ENCODE results near the gene IQGAP1. TPM values are rescaled to one million over a fixed set of nuclear protein-coding genes. Genes with fewer than 3 reads are reported as not detected.

Gene IQGAP1
- total RNA-seq, 1 experiment from 2014 or later: 113 TPM

DNA sequence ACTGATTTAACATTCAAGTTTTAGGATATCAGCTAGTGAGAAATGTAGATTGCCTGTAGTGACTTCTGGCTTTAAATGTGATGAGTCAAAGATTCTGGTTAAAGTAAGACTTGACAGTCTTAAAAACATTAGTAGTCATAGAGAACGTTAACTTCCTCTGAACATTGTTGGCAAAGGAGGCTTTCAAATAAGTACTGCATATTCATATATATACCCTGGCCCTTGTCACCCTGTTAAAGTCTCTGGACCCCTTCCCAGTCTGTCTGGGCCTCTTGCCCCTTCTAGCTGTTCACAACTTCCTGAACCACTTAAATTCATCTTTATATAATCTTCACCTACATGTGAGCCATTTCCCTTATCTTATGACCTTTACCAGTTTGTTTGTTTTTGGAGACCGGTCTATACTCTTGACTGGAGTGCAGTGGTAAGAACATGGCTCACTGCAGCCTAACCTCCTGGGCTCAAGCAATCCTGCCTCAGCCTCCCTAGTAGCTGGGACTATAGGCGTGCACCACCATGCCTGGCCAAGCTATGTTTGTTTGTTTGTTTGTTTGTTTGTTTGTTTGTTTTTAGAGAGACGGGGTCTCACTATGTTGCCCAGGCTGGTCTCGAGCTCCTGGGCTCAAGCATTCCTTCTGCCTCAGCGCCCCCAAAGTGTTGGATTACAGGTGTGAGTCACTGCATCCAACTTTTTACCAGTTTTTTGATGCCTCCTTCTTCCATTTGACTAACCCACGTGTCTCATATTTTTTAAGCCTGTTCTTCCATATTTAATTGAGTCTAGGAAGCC is 77.3 kb downstream of the IQGAP1 start (continued):
- TF ChIP-seq RAD21 (IDR thresholded peaks at IDR 0.05; ENCODE audit: low read depth) (no peak), CTCF (IDR thresholded peaks at IDR 0.05 in 2 of 3, conservative IDR thresholded peaks at IDR 0.05 in 1 of 3; ENCODE audit: borderline replicate concordance in 1 of 3, insufficient read depth in 1 of 3, low read depth in 2 of 3, low read length in 2 of 3) (no peak)

GRCh38 chr15:90465930-90466567 is 78.0 kb downstream of the IQGAP1 start:
- intact Hi-C loops (cut with micrococcal nuclease): no loop called here
- CTCF ChIA-PET: interaction anchor here (1.1 kb wide), 1 partner anchor 146 kb away, joined by 3 read pairs; no protein-coding TSS in a partner anchor
- ATAC-seq: no peak

More at GRCh38 chr15:90465930-90466567, 78.0 kb downstream of the IQGAP1 start:
- Histone ChIP-seq H3K9me3 (ENCODE audit: control insufficient read depth in 1 of 2, insufficient read depth in 1 of 2, low read depth in 1 of 2, low read length in 2 of 2) (no peaks in the 10 kb centered on the region), H3K36me3 (ENCODE audit: control insufficient read depth in 1 of 2, insufficient read depth in 2 of 2, low read length in 2 of 2) (peaks cover 0 to 5% of the 10 kb centered on the region in 2 experiments; a peak in 3 of 4 replicates), H3K4me1 (ENCODE audit: control insufficient read depth in 1 of 2, insufficient read depth in 2 of 2, low read length in 2 of 2) (peaks cover 14 to 15% of the 10 kb centered on the region in 2 experiments), H4K20me1 (ENCODE audit: insufficient read depth) (no peaks in the 10 kb centered on the region), H3K79me2 (ENCODE audit: insufficient read depth, low read length) (no peaks in the 10 kb centered on the region), H3K4me2 (ENCODE audit: low read length) (peak overlapping the region; percentile 22), H3K9ac (ENCODE audit: low read length) (no peak overlapping the region), H2AFZ (ENCODE audit: low read depth, low read length, poor library complexity, severe bottlenecking) (no peak overlapping the region), H3K27me3 (ENCODE audit: insufficient read depth, low read length) (no peaks in the 10 kb centered on the region), H3K27ac (ENCODE audit: low read depth, low read length) (no peak overlapping the region), H3K9me2 (ENCODE audit: insufficient read depth) (no peaks in the 10 kb centered on the region), H3K4me3 (replicated peaks in 1 of 2; ENCODE audit: low read depth in 1 of 2, low read length in 2 of 2) (no peak overlapping the region)
- TF ChIP-seq FOSL1 (IDR thresholded peaks at IDR 0.05; ENCODE audit: low read depth) (peak; percentile 25; the same call in 1 of the 2 replicates), SP1 (IDR thresholded peaks at IDR 0.05; ENCODE audit: low read depth) (peak; percentile 10; the same call in 1 of the 2 replicates), JUND (IDR thresholded peaks at IDR 0.05) (no peak; the same call in 1 of the 2 replicates)
- TF ChIP-seq, protein P1, sequence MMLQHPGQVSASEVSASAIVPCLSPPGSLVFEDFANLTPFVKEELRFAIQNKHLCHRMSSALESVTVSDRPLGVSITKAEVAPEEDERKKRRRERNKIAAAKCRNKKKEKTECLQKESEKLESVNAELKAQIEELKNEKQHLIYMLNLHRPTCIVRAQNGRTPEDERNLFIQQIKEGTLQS (IDR thresholded peaks at IDR 0.05): no peak
- BruUV-seq (replicated peaks): no TSS peak
- POLR2A ChIA-PET: interaction anchor here (1.0 kb wide), 1 partner anchor 78 kb away, joined by 3 read pairs; the partner anchor contains the start of gene IQGAP1
- RAD21 ChIA-PET (ENCODE audit: low non-redundant PET in 1 of 2, low total read pairs in 2 of 2, uncharacterized antibody in 2 of 2, unreplicated experiment in 2 of 2): interaction anchor here in 1 of 2 experiments (0.6 kb wide), 1 partner anchor 77 kb away, joined by 5 read pairs; no protein-coding TSS in a partner anchor
- DNase-seq (ENCODE audit: low read depth, low spot score): no peak
